MM.1S (cell line): ENCODE results near the gene TP53TG5.

ENCODE experiments used
- CTCF ChIP-seq: fragments of 300-600 bp; sonication (generic); IDR thresholded peaks from 2 replicates; pipeline ENCODE4 v1.5.1; 2016; ENCODE audit warnings: antibody characterized with exemption, low read length, mixed read lengths
- EZH2 ChIP-seq: fragments of 300-600 bp; sonication (generic); optimal IDR thresholded peaks from 2 replicates; pipeline ENCODE3; 2017; ENCODE audit warnings: low read depth, mild to moderate bottlenecking, antibody characterized with exemption, low read length, mixed read lengths
- EZH2phosphoT487 ChIP-seq: fragments of 300-600 bp; sonication (generic); IDR thresholded peaks from 2 replicates; pipeline ENCODE4 v1.6.1; 2018; ENCODE audit warnings: antibody characterized with exemption, low read length

GRCh38 chr20:45410887-45411286, 32.8 kb upstream of the TP53TG5 start:
- TF ChIP-seq EZH2, result no peak
- no peak for TF ChIP-seq CTCF
- no peak for TF ChIP-seq EZH2phosphoT487
